ENCODE results near the gene NUP153.
"Not testable (repeated sequence)": the region's sequence is repeated elsewhere in the genome, so short reads cannot be mapped to it uniquely, and the experiment has no call there.

NUP153 gene

DNA sequence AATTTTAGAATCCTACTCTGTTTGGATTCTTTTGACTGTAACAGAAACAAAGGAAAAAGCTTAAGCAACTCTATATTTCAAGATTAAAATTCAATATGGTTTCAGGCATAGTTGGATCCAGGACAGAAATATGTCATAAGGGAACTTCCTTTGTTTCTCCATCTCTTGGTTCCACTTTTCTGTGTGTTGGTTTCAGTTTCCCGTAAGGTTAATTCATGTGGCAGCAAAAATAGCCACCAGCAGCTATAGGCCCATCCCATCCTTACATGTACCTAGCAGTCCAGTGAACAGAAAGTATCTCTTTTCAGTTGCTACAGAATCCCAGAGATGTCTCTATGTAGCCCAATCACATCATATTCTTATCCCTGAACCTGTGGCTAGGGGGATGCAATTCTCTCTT lies 115.4 kb downstream of the NUP153 start:
- TF ChIP-seq, protein P1, sequence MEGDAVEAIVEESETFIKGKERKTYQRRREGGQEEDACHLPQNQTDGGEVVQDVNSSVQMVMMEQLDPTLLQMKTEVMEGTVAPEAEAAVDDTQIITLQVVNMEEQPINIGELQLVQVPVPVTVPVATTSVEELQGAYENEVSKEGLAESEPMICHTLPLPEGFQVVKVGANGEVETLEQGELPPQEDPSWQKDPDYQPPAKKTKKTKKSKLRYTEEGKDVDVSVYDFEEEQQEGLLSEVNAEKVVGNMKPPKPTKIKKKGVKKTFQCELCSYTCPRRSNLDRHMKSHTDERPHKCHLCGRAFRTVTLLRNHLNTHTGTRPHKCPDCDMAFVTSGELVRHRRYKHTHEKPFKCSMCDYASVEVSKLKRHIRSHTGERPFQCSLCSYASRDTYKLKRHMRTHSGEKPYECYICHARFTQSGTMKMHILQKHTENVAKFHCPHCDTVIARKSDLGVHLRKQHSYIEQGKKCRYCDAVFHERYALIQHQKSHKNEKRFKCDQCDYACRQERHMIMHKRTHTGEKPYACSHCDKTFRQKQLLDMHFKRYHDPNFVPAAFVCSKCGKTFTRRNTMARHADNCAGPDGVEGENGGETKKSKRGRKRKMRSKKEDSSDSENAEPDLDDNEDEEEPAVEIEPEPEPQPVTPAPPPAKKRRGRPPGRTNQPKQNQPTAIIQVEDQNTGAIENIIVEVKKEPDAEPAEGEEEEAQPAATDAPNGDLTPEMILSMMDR (IDR thresholded peaks at IDR 0.05; ENCODE audit: control extremely low read depth, extremely low read depth, low read depth, missing control alignments) = no peak
- ChIA-PET POLR2A (no interaction called here), CTCF (interaction anchor here (1.5 kb wide), 1 partner anchor 9 kb away, joined by 6 read pairs; the partner anchor contains the start of gene FAM8A1)
- no peak for DNase-seq (ENCODE audit: extremely low spot score)

DNA sequence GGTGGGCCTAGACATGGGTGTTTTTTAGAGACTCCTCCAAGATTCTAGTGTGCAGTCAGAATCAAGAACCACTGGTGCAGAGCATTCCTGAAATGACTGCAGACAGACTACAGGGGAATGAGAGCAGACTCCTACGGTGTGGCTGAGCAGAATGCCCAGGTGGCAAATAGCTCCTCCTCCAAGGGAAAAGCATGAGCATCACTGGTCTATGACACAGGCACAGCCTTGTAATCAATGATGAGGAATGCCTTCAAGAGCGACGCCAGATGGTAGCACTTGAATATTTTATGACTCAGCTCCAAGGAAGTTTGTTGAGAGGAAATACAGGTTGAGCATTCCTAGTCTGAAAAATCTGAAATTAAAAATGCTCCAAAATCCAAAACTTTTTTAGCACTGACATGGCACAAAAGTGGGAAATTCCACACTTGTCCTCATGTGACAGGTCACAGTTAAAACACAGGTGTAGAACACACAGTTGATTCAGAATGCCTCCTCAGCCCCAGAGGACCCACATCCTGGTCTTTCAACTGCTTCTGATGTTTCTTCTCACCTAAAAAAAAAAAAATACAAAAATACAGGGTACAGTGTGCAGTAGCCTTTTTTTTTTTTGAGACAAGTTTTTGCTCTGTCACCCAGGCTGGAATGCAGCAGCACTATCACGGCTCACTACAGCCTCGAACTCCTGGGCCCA lies 117.2 kb downstream of the NUP153 start:
- no peak for DNase-seq (ENCODE audit: extremely low spot score)
- ChIA-PET POLR2A (no interaction called here), CTCF (interaction anchor here (1.4 kb wide), 2 partner anchors 9 to 225 kb away, joined by 3 to 4 read pairs; no protein-coding TSS in a partner anchor)
- TF ChIP-seq, protein P1 (IDR thresholded peaks at IDR 0.05; ENCODE audit: control extremely low read depth, extremely low read depth, low read depth, missing control alignments) = no peak

DNA sequence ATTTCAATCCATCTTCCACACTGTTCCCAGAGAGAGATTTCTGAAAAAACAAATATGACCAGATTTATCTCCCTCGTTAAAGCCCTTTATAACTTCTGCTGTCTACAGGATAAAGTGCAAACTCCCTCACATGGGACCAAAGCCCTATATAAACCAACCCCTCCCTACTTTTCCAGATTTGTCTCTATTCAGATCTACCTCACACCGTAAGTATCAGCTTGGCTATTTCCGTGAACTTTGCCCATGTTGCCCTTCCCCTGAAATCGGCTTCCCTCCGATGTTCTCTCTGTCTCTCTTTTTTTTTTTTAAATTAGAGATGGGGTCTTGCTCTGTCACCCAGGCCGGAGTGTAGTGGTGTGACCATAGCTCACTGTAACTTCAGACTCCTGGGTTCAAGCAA lies 118.7 kb downstream of the NUP153 start:
- CTCF ChIA-PET = interaction anchor here (1.0 kb wide), 1 partner anchor 217 kb away, joined by 3 read pairs; no protein-coding TSS in a partner anchor
- TF ChIP-seq, protein P1 (IDR thresholded peaks at IDR 0.05; ENCODE audit: control extremely low read depth, extremely low read depth, low read depth, missing control alignments) = no peak
- DNase-seq (ENCODE audit: extremely low spot score) = no peak
- POLR2A ChIA-PET = no interaction called here

DNA sequence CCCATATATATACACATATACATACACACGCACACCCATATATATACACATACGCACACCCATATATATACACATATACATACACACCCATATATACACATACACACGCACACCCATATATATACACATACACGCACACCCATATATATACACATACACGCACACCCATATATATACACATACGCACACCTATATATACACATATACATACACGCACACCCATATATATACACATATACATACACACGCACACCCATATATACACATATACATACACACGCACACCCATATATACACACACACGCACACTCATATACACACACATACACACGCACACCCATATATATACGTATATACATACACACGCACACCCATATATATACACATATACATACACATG lies 120.1 kb downstream of the NUP153 start:
- POLR2A ChIA-PET; DNase-seq (ENCODE audit: extremely low spot score): not testable (repeated sequence)
- CTCF ChIA-PET = interaction anchor here (3.2 kb wide), 1 partner anchor 217 kb away, joined by 24 read pairs; no protein-coding TSS in a partner anchor

DNA sequence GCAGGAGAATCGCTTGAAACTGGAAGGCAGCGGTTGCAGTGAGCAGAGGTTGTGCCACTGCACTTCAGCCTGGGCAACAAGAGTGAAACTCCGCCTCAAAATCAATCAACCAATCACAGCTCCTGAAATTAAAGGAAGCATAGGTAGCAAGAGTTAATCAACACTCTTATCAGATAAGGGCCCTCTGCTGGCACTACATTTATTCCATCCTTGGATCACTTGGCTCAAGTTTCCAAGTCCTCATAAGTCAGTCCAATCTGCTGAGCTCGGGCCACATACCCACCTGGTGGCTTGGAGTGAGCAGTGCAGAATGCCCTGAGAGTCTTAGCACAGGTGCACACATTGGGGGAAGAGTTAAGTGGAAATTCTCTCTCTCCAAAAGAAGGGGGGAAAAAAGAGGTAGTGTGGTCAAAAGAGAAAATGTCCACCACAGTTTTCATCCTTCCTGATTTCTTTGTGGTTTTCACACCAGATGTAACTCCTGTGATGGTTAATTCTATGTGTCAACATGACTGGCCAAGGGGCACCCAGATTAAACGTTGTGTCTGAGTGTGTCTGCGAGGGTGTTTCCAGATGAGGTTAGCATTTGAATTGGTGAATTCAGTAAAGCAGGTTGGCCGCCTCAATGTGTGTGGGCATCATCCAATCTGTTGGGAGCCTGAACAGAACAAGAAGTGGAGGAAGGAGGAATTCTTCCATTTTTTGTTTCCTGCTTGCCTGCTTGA lies 120.8 kb downstream of the NUP153 start:
- TF ChIP-seq, protein P1 (IDR thresholded peaks at IDR 0.05; ENCODE audit: control extremely low read depth, extremely low read depth, low read depth, missing control alignments) = no peak
- POLR2A ChIA-PET = no interaction called here
- no peak for DNase-seq (ENCODE audit: extremely low spot score)
- CTCF ChIA-PET = interaction anchor here (0.7 to 3.2 kb wide), 6 partner anchors 14 to 429 kb away, joined by 3 to 24 read pairs (median 4); partner anchors contain the start of gene FAM8A1

DNA sequence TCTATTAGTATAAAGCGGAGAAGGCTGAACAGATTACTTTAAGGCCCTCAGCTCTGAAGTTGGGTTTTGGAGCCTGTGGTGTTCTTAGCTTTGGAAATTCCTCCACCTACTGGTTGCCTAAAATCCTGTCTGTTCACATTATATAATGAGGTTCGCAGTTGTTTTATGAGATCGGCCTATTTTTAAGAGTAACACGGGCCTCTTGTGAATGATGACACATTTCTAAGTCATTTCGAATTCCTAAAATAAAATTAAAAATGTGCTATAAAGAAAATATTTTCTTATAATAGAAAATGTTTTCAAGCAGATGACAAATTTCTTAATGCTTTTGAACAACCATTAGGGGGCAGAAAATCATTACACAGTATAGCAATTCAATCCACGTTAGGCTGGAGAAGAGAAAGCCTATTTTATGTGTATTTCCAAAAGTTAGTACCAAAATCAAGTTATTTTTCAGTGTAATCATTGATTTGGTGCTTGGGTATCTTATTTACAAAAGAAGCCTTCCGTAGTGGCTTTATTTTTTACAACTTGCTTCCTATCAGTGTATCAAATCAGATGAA lies 122.4 kb downstream of the NUP153 start:
- DNase-seq (ENCODE audit: extremely low spot score) = peak; percentile 59
- ChIA-PET POLR2A (interaction anchor here (0.6 kb wide), 1 partner anchor 16 kb away, joined by 4 read pairs; the partner anchor contains the start of gene FAM8A1), CTCF (interaction anchor here (0.5 to 3.2 kb wide), 22 partner anchors 12 to 434 kb away, joined by 3 to 34 read pairs (median 4); partner anchors contain the start of gene FAM8A1)
- TF ChIP-seq, protein P1 (IDR thresholded peaks at IDR 0.05; ENCODE audit: control extremely low read depth, extremely low read depth, low read depth, missing control alignments) = peak; percentile 72
